Renal cortical epithelial cell (primary cell): ENCODE measurements around the gene PFDN1. TPM values are rescaled to one million over a fixed set of nuclear protein-coding genes. Genes with fewer than 3 reads are reported as not detected.
"Not testable (repeated sequence)": the region's sequence is repeated elsewhere in the genome, so short reads cannot be mapped to it uniquely, and the experiment has no call there.

Source experiments
- DNase-seq: peaks from one replicate; pipeline ENCODE4 v3.0.0-alpha.2; 2011; ENCODE audit warnings: low read depth
- total RNA-seq: library from RNA; depleted of rRNA; stranded (reverse); fragments of >200 nt; gene quantifications from 2 replicates; pipeline ENCODE4 v1.2.3, GENCODE V29; 2014

The PFDN1 gene
- 76.4 and 107 TPM in 2 replicates for total RNA-seq

DNA sequence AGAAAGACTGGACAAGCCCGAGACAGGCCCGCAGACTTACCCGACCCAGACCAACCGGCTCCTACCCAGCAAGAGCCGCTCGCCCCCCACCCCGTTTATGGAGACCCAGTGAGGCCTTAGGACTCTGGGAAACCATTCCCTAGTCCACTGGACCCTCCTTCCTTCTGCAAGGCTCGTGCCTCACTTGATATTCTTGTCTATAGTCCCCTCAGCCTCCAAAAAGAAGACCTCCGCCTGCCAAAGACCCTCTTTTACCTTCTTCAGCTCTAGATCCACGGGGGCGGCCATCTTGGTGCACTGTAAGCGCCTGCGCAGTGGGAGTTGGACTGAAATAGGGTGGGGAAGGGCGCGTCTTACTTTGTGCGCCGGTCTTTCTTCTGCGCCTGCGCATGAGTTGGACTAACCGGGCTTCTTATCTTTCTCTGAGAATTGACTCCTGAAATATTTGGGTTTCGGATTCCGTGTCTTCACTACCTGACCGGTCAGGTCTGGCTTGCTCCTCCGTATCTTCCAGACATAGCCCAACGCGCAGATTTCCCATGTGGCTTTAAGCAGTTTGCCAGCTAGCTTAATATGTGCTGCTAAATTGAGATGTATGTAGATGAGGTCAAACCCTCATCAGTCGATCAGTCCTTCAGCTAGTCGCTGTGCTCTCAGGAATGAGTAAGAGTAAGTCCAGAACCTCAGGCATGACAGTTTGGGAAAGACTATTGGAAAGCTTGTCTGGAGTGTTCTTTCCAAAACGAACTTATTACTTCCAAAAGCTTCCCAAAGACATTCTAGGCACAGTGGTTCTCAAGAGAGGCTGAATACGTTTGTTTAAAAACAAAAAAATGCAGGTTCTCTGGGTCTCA lies at the start of gene PFDN1:
Gene PFDN1 (minus strand): TSS at position 316 of the 854 bp plus-strand sequence. CDS start 28 bp downstream, at position 288.
- peak; percentile 89 for DNase-seq

GRCh38 chr5:140351609-140352334 lies 48.9 kb upstream of the PFDN1 start:
- DNase-seq: peak; percentile 73

DNA sequence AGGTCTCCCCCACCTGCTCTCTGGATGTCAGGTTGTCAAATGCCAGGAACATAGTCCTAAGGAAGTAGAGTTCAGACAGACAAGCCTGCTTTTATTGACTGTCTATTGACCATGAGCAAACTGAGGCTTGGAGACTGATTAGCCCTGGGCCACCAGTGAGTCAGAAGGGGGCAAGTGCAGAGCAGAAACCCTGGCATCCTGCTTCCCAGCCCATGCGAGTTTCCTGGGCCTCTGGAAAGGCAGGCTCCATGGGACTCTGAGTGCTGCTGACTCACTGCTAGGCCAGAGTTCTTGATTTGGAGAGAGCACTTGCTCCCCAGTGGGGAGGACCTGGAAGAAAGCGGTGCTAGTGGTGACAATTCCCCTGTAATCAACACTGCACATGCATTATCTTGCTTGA lies 46.3 kb upstream of the PFDN1 start:
- DNase-seq: peak; percentile 55

DNA sequence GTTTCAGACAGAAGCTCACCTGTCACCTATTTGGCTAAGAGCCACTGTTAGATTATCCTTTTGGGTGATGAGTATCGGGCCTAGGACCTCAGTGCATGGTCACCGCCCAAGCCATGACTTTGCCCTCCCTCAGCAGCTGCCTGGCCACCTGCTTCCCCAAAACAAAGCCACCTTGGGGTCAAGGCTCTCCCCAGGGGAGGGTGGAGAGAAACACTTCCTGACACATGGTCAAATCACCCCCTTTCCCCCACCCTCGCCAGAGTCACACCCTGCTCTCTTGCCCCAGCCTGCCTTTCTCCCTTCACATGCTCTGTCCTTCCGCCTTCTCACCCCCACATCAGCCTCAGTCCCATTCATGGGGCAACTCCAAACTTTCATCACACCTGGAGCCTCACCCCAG lies 45.2 kb upstream of the PFDN1 start:
- no peak for DNase-seq

- no peak for DNase-seq
Observed at GRCh38 chr5:140347360-140347759, 44.5 kb upstream of the PFDN1 start.

DNA sequence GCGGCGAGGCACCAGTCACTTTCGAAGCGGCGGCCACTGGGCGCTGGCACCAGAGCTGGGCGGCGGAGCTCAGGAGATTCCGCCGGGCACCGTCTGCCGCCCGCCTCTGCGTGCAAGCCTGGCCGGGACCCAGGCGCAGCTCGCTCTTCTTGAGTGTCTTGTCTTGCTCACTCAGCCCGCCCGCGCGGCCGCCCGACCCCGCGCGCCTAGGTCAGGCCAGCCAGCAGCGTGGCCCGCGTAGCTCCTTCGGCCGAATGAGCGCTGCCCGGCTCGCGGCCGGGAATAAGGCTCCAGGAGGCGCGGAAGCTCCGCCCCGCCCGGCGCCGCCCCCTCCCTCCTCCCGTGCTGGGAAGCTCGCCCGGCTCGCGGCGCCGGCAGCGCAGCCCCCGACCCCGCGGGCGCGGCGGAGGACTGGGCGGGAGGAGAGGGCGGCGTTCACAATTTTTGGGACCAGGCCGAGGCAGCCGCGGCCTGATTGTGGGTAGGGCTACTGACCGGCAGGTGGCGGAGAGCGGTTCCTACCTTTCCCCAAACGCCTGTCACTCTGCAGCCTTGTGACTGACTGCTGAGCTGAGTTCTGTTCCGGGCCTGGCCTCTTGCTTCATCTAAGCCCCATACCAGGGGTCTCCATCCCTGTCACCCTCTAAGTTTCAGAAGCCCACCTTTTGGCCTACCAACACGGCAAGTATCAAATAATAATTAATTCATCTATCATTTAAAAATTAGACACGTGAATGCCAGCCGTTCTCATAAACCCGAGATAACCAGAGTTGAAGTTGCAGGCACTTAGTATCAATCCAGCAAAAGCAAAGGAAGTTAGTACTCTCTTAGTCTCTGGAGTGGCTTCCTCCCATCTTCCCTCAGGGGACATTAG lies 43.7 kb upstream of the PFDN1 start, which contains the start of gene HBEGF:
Gene HBEGF (minus strand): TSS at position 256 of the 874 bp plus-strand sequence. CDS start 275 bp downstream, outside the sequence.
- DNase-seq: no peak

DNA sequence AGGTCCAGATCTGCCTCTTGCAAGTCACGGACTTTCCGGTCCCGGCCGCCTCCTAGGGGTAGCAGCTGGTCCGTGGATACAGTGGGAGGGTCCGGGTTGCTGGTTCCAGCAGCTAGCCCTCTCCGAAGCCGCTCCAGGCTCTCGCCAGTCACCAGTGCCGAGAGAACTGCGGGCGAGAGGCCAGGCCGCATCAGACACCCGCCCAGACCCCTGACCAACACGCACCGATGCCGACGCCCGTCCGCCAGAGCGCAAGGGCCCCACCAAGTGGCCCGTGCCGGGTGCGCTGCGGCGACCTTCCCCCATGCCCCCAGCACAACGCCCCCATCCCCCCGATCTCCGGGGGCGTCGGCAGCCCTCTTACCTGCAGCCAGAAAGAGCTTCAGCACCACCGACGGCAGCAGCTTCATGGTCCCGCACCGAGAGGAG lies 43.0 kb upstream of the PFDN1 start:
- DNase-seq: no peak

GRCh38 chr5:140344683-140345423 lies 42.0 kb upstream of the PFDN1 start:
- peak; percentile 66 for DNase-seq

- not testable (repeated sequence) for DNase-seq
Observed at GRCh38 chr5:140343849-140344248, 40.9 kb upstream of the PFDN1 start.

DNA sequence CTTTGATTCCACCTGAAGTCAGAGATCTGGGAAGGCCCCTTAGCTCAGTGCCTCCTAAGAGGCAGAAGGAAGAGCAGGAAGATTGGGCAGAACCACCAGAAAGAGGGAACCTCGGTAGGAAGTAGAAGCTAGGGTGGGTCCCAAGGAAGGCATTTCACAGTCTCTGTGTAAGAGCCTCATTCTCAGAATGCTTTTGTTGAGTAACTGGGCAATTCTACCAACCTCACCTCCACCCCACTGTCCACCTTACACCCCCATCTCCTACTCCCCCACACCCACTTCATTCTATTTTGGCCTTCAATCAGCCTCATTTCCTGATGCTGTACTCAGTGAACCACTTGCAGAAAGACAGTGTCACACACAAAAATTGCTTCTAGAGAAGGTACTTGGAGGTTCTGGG lies 40.0 kb upstream of the PFDN1 start:
- DNase-seq: no peak

DNA sequence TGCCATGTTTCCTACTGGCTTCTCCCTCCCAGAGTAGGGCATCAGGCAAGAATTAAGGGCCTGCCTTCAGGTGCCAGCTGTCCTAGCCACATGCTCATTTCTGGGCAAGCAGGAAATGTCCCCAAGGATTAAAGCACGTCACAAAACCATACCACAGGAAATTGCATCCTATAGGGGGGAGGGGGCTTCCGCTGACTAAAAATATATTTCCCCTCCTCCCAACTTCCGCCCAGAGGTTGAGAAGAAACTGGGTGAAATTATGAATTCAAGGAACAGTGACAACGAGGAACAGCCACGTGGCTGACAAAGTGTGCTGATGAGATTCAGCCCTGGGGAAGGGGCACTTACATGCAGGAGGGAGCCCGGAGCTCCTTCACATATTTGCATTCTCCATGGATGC lies 39.4 kb upstream of the PFDN1 start:
- no peak for DNase-seq

GRCh38 chr5:140341591-140341990 lies 38.7 kb upstream of the PFDN1 start:
- no peak for DNase-seq

DNA sequence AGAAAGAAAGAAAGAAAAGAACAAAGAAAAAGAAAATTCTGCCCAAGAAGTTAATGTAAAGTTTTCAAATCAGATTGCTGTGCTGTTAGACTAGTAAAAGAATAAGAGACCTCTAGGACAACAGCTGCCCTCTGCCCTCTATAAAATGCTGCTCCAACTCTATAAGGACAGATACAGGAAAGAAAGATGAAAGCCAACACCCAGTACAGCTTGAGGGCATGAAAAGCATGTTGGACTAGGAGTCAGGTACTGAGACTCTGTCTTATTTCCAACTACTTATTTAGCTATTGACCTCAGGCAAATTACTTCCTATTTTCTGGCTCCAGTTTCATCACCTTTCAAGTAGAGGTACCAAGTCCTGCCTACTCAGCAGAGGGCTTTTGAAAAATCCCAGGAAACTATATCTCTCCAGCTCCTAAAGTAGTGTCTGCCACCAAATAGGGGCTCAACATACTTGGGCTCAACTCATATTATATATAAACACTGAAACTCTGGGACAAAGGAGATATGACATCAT lies 37.8 kb upstream of the PFDN1 start:
- no peak for DNase-seq

DNA sequence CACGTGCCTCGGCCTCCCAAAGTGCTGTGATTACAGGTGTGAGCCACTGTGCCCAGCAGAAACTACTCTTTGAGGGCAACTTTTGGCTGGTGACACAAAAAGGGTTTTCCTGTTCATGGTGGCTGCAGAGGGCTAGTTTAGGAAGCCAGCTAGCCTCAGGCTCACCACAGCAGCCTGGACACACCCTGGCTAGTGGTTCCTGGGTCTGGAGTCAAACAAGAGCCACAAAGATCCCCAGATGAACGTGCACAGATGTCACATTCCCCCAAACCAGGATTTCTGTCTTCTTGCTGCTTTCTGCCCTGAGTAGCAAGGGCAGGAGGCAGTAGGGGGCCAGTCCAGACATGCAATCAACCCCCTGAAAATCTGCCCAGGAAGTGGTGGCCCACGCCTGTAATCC lies 36.7 kb upstream of the PFDN1 start:
- no peak for DNase-seq

DNA sequence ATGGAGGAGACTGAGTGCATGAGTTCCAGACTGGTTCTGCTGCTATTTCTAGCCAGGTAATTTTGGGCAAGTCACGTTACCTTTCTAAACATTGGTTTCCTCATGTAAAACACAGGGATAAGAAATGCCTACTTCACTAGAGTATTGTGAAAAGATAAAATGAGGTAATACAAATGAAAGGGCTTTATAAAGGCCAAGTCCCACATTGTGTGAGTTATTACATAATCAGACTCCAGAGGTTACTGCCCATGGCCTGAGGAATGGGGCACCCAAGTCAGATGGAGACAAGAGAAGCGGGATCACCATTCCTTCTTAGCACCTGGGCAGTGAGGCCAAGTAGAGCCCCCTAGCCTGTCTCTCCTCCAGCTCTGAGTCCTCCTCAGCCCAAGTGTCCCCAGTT lies 36.0 kb upstream of the PFDN1 start:
- no peak for DNase-seq

DNA sequence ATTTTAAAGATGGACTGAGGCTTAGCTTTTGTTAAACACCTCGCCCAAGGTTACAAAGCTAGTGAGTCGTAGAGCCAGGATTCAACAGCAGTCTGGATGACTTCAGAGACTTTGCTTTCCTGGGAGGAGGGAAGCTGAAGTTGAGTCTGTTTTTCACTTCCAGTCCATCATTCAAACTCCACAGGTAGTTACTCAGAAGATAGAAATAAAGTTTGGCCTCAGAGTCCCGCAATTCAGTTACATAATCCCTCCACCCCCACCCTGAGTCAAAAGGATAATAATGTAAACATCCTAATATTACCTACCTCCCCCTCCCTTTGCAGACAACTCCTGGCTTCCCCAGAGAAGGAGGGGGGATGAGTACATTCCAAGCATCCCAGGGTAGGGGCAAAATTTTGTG lies 35.4 kb upstream of the PFDN1 start:
- DNase-seq: no peak

- DNase-seq: no peak
Observed at GRCh38 chr5:140337880-140338279, 35.0 kb upstream of the PFDN1 start.

DNA sequence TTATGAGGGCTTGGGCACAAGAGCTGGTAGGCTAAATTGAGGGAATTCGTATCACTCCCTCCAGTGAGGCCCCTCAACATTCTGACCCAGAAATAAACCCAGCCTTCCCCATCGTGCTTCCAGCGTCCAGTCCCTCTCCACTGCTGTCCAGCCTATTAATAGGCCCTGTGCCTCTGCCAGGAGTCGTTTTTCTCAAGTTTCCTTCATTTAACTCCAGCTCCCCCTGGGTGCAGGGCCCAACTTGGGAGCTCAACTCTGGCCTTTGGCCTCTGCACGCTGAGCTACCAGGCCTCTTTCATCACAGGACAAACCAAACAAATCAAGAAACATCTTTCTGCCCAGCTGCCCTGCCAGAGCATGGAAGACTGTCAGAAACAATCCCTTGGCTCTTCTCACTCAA lies 33.5 kb upstream of the PFDN1 start:
- DNase-seq: no peak

DNA sequence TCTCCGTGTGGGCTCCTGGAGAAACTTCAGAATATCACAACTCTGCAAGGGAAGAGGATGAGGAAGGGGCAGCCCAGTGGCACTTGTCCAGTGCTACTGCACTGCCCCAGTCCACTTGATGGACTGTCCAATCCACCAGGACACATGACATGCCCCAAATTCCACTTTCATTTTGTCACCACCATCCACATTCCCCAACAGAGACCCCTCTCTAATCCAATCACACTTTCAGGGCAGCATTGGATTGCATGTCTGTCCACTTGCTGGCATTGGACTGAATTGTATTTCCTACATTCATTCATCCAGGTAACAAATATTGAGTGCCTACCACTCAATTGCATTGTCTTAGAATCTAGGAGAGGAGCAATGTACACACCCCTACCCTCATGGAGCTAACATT lies 28.7 kb upstream of the PFDN1 start:
- DNase-seq: no peak

DNA sequence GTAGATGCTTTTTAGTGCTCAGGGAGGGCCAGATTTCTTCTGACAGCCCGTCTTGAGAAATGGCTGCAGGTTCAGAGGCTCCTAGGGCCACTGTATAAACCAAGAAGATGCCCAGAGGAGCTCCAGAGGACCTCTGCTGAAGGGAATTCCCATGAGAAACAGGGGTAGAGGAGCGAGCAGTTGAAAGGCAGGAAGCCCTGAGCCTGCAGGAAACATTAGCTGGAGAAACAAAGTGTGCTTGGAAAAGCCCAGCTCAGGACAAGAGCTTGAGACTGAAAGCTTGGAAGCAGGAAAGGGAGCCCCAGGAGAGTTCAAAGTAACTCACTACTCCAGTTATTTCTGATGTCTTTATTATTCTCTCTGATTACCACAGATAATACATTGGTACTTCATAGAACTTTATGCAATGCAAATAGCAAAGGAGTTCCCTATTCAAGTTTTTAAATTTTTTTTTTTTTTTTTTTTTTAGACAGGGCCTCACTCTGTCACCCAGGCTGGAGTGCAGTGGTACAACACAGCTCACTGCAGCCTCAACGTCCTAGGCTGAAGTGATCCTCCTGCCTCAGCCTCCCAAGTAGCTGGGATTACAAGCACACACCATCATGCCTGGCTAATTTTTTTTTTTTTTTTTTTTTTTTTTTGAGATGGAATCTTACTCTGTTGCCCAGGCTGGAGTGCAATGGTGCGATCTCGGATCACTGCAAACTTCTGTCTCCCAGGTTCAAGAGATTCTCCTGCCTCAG lies 27.0 kb upstream of the PFDN1 start:
- no peak for DNase-seq
